Upper lobe of right lung (tissue), 1 donor: ENCODE data around the gene FSTL3. TPM values are rescaled to one million over a fixed set of nuclear protein-coding genes. Genes with fewer than 3 reads are reported as not detected.

ENCODE experiments used
- ATAC-seq: fragments of 200-7000 bp; cut with Tn5 transposase; one replicate; pipeline ENCODE4 v1.9.1; 2020; ENCODE audit warnings: mild to moderate bottlenecking, moderate library complexity
- DNase-seq: peaks from one replicate; pipeline ENCODE4 v3.0.0-alpha.2; 2020
- H3K27ac ChIP-seq: fragments of 200-600 bp; one replicate; pipeline ENCODE4 v1.8.0; 2022
- H3K27me3 ChIP-seq: fragments of 200-600 bp; one replicate; pipeline ENCODE4 v1.8.0; 2022; ENCODE audit warnings: mild to moderate bottlenecking
- H3K36me3 ChIP-seq: fragments of 200-600 bp; one replicate; pipeline ENCODE4 v1.8.0; 2022
- H3K4me1 ChIP-seq: fragments of 200-600 bp; one replicate; pipeline ENCODE4 v1.8.0; 2022
- H3K4me3 ChIP-seq: fragments of 200-600 bp; one replicate; pipeline ENCODE4 v1.8.0; 2022; ENCODE audit warnings: mild to moderate bottlenecking
- H3K9me3 ChIP-seq: fragments of 200-600 bp; one replicate; pipeline ENCODE4 v1.8.0; 2022
- intact Hi-C: fragments of 100-400 bp; cut with DNase I; formaldehyde crosslinking; loops from one replicate; pipeline ENCODE4 v1.11.0; 2022
- total RNA-seq: library from RNA; stranded (reverse); fragmentation: NEBNext Ultra II Directional; extraction: Animal tissue kit (Norgen Biotek cat#: 25700); gene quantifications from one replicate; pipeline ENCODE4 v1.2.1, GENCODE V29; 2021
- TF ChIP-seq, protein P1 (sequence below): fragments of 200-600 bp; IDR thresholded peaks from one replicate; pipeline ENCODE4 v1.8.0; 2022; ENCODE audit warnings: antibody characterized with exemption
- donor health status: DM: no; HTN: yes; CAD: no; lungs with severe emphysema.

The FSTL3 gene
- total RNA-seq, 1 donor from 2014 or later, result 114 TPM

DNA sequence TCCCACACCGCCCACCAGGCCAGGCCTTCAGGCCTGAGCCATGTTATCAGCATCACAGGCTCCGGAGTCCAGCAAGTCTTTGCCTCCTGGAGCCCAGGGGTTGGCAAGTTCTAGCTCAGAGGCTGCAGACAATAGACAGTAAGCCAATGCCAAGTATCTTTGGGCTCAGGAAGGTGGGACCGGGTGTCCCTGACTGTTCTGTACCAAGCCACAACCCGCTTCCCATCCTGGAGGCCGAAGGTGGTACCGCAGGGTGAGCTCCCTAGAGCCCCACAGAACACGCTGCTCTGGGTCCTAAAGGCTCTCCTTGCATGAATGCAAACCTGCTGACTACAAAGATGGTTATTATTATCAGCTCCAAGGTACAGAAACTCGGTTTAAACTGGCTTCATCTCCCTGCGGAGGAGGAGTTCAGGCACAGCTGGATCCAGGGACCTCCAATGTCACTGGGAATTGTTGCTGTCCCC is 5.5 kb upstream of the FSTL3 start:
- Histone ChIP-seq H3K4me1 (no peaks in the 10 kb centered on the region), H3K27me3 (no peaks in the 10 kb centered on the region), H3K9me3 (no peaks in the 10 kb centered on the region), H3K4me3 (no peak overlapping the region), H3K36me3 (no peaks in the 10 kb centered on the region), H3K27ac (no peak overlapping the region)
- TF ChIP-seq, protein P1, sequence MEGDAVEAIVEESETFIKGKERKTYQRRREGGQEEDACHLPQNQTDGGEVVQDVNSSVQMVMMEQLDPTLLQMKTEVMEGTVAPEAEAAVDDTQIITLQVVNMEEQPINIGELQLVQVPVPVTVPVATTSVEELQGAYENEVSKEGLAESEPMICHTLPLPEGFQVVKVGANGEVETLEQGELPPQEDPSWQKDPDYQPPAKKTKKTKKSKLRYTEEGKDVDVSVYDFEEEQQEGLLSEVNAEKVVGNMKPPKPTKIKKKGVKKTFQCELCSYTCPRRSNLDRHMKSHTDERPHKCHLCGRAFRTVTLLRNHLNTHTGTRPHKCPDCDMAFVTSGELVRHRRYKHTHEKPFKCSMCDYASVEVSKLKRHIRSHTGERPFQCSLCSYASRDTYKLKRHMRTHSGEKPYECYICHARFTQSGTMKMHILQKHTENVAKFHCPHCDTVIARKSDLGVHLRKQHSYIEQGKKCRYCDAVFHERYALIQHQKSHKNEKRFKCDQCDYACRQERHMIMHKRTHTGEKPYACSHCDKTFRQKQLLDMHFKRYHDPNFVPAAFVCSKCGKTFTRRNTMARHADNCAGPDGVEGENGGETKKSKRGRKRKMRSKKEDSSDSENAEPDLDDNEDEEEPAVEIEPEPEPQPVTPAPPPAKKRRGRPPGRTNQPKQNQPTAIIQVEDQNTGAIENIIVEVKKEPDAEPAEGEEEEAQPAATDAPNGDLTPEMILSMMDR, result no peak
- DNase-seq (no peak), ATAC-seq (no peak)
- intact Hi-C loops, result no loop called here

DNA sequence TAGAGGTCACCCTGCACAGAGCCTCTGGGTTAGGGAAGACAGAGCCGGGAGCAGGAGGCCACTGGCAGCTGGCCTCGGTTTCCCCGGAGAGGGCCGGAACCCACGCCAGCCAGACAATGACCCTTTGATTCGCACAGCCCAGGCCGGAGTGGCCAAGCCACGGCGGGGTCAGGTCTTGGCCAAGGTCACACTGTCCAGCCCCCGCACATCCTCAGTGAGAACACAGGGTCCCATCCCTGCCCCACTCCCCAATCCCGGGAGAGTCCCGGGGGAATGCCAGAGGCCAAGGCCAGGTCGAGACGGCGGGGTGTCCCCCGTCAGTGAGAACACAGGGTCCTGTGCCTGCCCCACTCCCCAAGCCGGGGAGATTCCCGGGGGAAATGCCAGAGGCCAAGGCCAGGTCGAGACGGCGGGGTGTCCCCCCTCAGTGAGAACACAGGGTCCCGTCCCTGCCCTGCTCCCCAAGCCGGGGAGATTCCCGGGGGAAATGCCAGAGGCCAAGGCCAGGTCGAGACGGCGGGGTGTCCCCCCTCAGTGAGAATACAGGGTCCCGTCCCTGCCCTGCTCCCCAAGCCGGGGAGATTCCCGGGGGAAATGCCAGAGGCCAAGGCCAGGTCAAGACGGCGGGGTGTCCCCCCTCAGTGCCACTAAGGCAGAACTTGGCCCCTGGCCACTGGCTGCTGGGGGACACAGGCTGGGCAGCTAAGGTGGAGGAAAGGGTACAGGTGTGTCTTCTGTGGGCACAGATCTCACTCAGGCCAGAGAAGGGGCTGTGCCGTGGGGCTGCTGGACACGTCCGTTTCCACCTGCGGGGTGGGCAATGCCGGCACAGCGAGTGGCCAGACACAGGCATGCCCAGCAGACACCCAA is 1.7 kb upstream of the FSTL3 start:
- Histone ChIP-seq H3K4me3 (no peak overlapping the region), H3K4me1 (peaks cover 17% of the 10 kb centered on the region), H3K9me3 (no peaks in the 10 kb centered on the region), H3K27me3 (no peaks in the 10 kb centered on the region), H3K36me3 (no peaks in the 10 kb centered on the region), H3K27ac (no peak overlapping the region)
- intact Hi-C loops, result no loop called here
- no peak for ATAC-seq
- no peak for DNase-seq
- TF ChIP-seq, protein P1, result no peak

DNA sequence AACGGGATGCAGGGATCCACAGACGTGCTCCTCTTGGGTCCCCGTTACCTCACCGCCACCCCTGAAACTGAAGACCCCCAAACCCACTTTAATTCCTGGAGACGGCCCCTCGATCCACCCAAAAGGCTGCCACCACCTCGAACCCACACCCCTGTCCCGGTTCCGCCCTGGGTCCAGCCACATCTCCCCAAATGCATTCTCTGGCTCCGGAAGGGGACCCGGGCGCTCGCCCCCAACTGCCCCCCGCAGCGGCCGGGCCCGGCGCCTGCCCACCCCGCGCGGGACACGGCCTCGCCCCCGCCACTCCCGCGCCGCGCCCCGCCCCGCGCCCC is 219 bp upstream of the FSTL3 start:
- Histone ChIP-seq H3K27ac (peak overlapping the region; percentile 51), H3K36me3 (no peaks in the 10 kb centered on the region), H3K27me3 (no peaks in the 10 kb centered on the region), H3K4me1 (peaks cover 19% of the 10 kb centered on the region), H3K9me3 (no peaks in the 10 kb centered on the region), H3K4me3 (peak overlapping the region; percentile 23)
- TF ChIP-seq, protein P1, result no peak
- intact Hi-C loops, result no loop called here
- ATAC-seq (no peak), DNase-seq (no peak)

DNA sequence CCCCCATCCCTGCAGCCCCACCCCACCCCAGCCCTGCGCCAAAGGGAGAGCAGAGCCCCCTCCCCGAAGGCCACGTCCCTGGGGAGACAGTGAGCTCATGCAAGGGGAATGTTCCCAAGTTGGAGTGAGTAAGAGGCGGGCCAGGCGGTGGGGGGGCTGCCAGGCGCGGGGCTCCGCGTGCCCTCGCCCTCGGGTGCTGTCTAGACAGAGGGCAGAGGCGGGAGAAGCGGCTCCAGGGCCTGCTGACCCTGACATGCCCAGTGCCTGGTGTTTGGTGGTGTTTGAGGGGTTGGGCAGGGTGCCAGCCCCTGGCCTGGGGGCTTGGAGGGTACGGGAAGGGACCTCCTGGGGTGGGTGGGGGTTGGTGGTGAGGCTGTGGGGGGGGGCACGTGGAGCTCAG is 1.0 kb downstream of the FSTL3 start:
- peaks cover 19% of the 10 kb centered on the region for H3K4me1 ChIP-seq
- DNase-seq (peak; percentile 86), ATAC-seq (peak; percentile 23)
- H3K27ac ChIP-seq, result peak overlapping the region; percentile 95
- H3K36me3 ChIP-seq, result no peaks in the 10 kb centered on the region
- H3K4me3 ChIP-seq, result peak overlapping the region; percentile 61
- H3K9me3 ChIP-seq, result no peaks in the 10 kb centered on the region
- intact Hi-C loops, result no loop called here
- TF ChIP-seq, protein P1, result no peak
- H3K27me3 ChIP-seq, result no peaks in the 10 kb centered on the region

DNA sequence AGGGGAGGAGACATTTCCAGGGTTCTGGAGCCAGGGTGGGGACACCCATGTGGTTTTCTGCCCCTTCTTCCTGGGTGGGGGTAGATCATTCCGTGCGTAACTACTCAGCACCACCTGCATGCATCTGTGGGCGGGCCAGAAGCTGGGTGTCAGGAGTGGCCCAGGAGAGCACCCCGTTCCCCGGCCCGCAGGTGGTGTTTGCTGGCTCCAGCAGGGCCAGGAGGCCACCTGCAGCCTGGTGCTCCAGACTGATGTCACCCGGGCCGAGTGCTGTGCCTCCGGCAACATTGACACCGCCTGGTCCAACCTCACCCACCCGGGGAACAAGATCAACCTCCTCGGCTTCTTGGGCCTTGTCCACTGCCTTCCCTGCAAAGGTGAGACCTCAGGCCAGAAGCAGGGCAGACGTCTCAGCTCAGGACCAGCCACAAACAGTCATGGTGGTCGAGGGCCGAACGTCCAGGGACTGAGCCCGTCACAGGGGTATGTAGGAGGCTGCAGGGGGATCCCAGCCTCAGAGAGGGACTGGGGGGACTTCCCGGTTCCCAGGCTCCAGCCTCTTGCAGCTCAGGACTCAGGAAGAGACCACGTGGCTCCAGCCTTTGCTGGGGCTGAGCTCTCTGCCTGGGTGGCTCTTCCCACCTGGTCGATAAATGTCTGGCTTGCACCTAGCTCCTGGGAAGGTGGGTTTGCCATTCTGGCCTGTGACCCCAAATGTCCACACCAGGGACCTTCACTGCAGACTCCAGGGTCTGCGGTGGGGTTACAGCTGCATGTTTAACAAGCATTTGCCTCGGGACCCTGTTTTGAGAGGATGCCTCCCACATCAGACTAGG is 1.6 kb downstream of the FSTL3 start:
- peak overlapping the region; percentile 95 for H3K27ac ChIP-seq
- peaks cover 19% of the 10 kb centered on the region for H3K4me1 ChIP-seq
- no peaks in the 10 kb centered on the region for H3K27me3 ChIP-seq
- H3K4me3 ChIP-seq, result peak overlapping the region; percentile 61
- no peaks in the 10 kb centered on the region for H3K9me3 ChIP-seq
- intact Hi-C loops, result no loop called here
- DNase-seq (peak; percentile 78), ATAC-seq (no peak)
- no peaks in the 10 kb centered on the region for H3K36me3 ChIP-seq
- TF ChIP-seq, protein P1, result no peak
